G401 (cell line): ENCODE measurements around the gene TMEM87B. TPM values are rescaled to one million over a fixed set of nuclear protein-coding genes. Genes with fewer than 3 reads are reported as not detected.
"Not testable (repeated sequence)": the region's sequence is repeated elsewhere in the genome, so short reads cannot be mapped to it uniquely, and the experiment has no call there.

Source experiments
- DNase-seq: peaks from one replicate; pipeline ENCODE4 v3.0.0-alpha.2; 2015; ENCODE audit warnings: low spot score
- in situ Hi-C: cut with HindIII; loops from 2 replicates; pipeline ENCODE4 v1.10.0; 2016; ENCODE audit warnings: low sequenced_read_pairs, mixed read lengths
- total RNA-seq: library from RNA; depleted of rRNA; stranded (reverse); fragments of >200 nt; shearing (Covaris generic); gene quantifications from 2 replicates; pipeline ENCODE4 v1.2.3, GENCODE V29; 2014

The TMEM87B gene
- total RNA-seq, 1 experiment from 2014 or later = 13.8 TPM

- in situ Hi-C loops = no loop called here
- no peak for DNase-seq
Measured at GRCh38 chr2:112061840-112062239, 6.8 kb downstream of the TMEM87B start.

- in situ Hi-C loops = no loop called here
- DNase-seq = no peak
Measured at GRCh38 chr2:112062894-112063293, 7.8 kb downstream of the TMEM87B start.

- no peak for DNase-seq
- in situ Hi-C loops = no loop called here
Measured at GRCh38 chr2:112065486-112065885, 10.4 kb downstream of the TMEM87B start.

- DNase-seq = no peak
- in situ Hi-C loops = no loop called here
Measured at GRCh38 chr2:112065966-112066365, 10.9 kb downstream of the TMEM87B start.

GRCh38 chr2:112069794-112070193 lies 14.7 kb downstream of the TMEM87B start:
- DNase-seq, in situ Hi-C loops: not testable (repeated sequence)

GRCh38 chr2:112073875-112074274 lies 18.8 kb downstream of the TMEM87B start:
- in situ Hi-C loops = no loop called here
- DNase-seq = no peak

GRCh38 chr2:112074506-112074905 lies 19.4 kb downstream of the TMEM87B start:
- DNase-seq = no peak
- in situ Hi-C loops = no loop called here

GRCh38 chr2:112075490-112076260 lies 20.6 kb downstream of the TMEM87B start:
- DNase-seq = no peak

GRCh38 chr2:112077814-112078213 lies 22.7 kb downstream of the TMEM87B start:
- DNase-seq = no peak
- in situ Hi-C loops = no loop called here

More at GRCh38 chr2:112075490-112076260, 20.6 kb downstream of the TMEM87B start:
- in situ Hi-C loops = no loop called here

GRCh38 chr2:112081262-112081661 lies 26.2 kb downstream of the TMEM87B start:
- DNase-seq = no peak
- in situ Hi-C loops = no loop called here

GRCh38 chr2:112084689-112085374 lies 29.8 kb downstream of the TMEM87B start:
- in situ Hi-C loops = no loop called here
- no peak for DNase-seq

- in situ Hi-C loops = no loop called here
- no peak for DNase-seq
Measured at GRCh38 chr2:112085375-112085730, 30.3 kb downstream of the TMEM87B start.

GRCh38 chr2:112085916-112086669 lies 31.0 kb downstream of the TMEM87B start:
- DNase-seq = no peak
- in situ Hi-C loops = no loop called here

- DNase-seq = no peak
- in situ Hi-C loops = no loop called here
Measured at GRCh38 chr2:112087346-112088020, 32.4 kb downstream of the TMEM87B start.

GRCh38 chr2:112089375-112089774 lies 34.3 kb downstream of the TMEM87B start:
- in situ Hi-C loops = no loop called here
- DNase-seq = no peak

GRCh38 chr2:112092286-112093041 lies 37.4 kb downstream of the TMEM87B start:
- in situ Hi-C loops = no loop called here
- DNase-seq = no peak

- in situ Hi-C loops = no loop called here
- DNase-seq = no peak
Measured at GRCh38 chr2:112093216-112093615, 38.1 kb downstream of the TMEM87B start.

- no peak for DNase-seq
- in situ Hi-C loops = no loop called here
Measured at GRCh38 chr2:112095681-112096080, 40.6 kb downstream of the TMEM87B start.

- in situ Hi-C loops = no loop called here
- no peak for DNase-seq
Measured at GRCh38 chr2:112096098-112096497, 41.0 kb downstream of the TMEM87B start.
